Liver (tissue), 9 donors: ENCODE measurements around the gene ZNF839. TPM values are rescaled to one million over a fixed set of nuclear protein-coding genes. Genes with fewer than 3 reads are reported as not detected.
A peak's percentile ranks its signal among the peaks of the same experiment; 100 is the strongest.

ENCODE experiments used
- DNase-seq: peaks from one replicate; pipeline ENCODE4 v3.0.0-alpha.2; 2017; ENCODE audit warnings: low spot score
- H3K27ac ChIP-seq, 2 donors: one replicate each; pipeline ENCODE4 v1.7.0; 2013; ENCODE audit warnings: inconsistent platforms in 2 of 2, low read length in 2 of 2, control low read depth in 1 of 2, low read depth in 1 of 2, mild to moderate bottlenecking in 1 of 2
- H3K27me3 ChIP-seq, 4 donors: one replicate each; pipeline versions ENCODE4 v1.6.1 to v1.7.0; 2013; ENCODE audit warnings: low read length in 3 of 4, inconsistent platforms in 1 of 4, mild to moderate bottlenecking in 1 of 4, moderate library complexity in 1 of 4; ENCODE audit not compliant: control insufficient read depth in 4 of 4, insufficient read depth in 4 of 4
- H3K36me3 ChIP-seq, 4 donors: one replicate each; pipeline versions ENCODE4 v1.6.1 to v1.7.0; 2013; ENCODE audit warnings: low read length in 3 of 4, mild to moderate bottlenecking in 3 of 4, low read depth in 1 of 4, moderate library complexity in 1 of 4; ENCODE audit not compliant: control insufficient read depth in 4 of 4, insufficient read depth in 3 of 4
- H3K4me1 ChIP-seq, 4 donors: one replicate each; pipeline versions ENCODE4 v1.6.1 to v1.7.0; 2013; ENCODE audit warnings: low read length in 3 of 4, mild to moderate bottlenecking in 3 of 4, moderate library complexity in 1 of 4; ENCODE audit not compliant: control insufficient read depth in 4 of 4, insufficient read depth in 4 of 4
- H3K4me3 ChIP-seq, 3 donors: one replicate each; pipeline versions ENCODE4 v1.6.1 to v1.7.0; 2013; ENCODE audit warnings: low read length in 3 of 3, control low read depth in 1 of 3, low read depth in 1 of 3, mild to moderate bottlenecking in 1 of 3
- H3K9ac ChIP-seq, 2 donors: one replicate each; pipeline ENCODE4 v1.7.0; 2013; ENCODE audit warnings: low read length in 2 of 2, mild to moderate bottlenecking in 2 of 2, moderate library complexity in 2 of 2, control low read depth in 1 of 2, low read depth in 1 of 2
- H3K9me3 ChIP-seq, 4 donors: one replicate each; pipeline versions ENCODE4 v1.6.1 to v1.7.0; 2013; ENCODE audit warnings: low read length in 3 of 4; ENCODE audit not compliant: control insufficient read depth in 4 of 4
- HNF4G ChIP-seq: IDR thresholded peaks from 2 replicates; pipeline ENCODE4 v1.6.1; 2016; ENCODE audit warnings: antibody characterized with exemption
- JUND ChIP-seq, 2 donors: IDR thresholded peaks; 2 replicates each; pipeline ENCODE4 v1.6.1; 2016; ENCODE audit warnings: antibody characterized with exemption in 2 of 2
- MAX ChIP-seq: IDR thresholded peaks from 2 replicates; pipeline ENCODE4 v1.6.1; 2016; ENCODE audit warnings: antibody characterized with exemption
- RAD21 ChIP-seq, 2 donors: IDR thresholded peaks; 2 replicates each; pipeline ENCODE4 v1.6.1; 2016; ENCODE audit warnings: antibody characterized with exemption in 2 of 2, mild to moderate bottlenecking in 2 of 2
- RXRA ChIP-seq, 2 donors: IDR thresholded peaks; 2 replicates each; pipeline ENCODE4 v1.6.1; 2017 to 2018; ENCODE audit warnings: antibody characterized with exemption in 2 of 2, mild to moderate bottlenecking in 1 of 2
- TAF1 ChIP-seq: conservative IDR thresholded peaks from 2 replicates; pipeline ENCODE4 v1.6.1; 2016; ENCODE audit warnings: antibody characterized with exemption, mild to moderate bottlenecking
- YY1 ChIP-seq: IDR thresholded peaks from 2 replicates; pipeline ENCODE4 v1.6.1; 2016; ENCODE audit warnings: antibody characterized with exemption, mild to moderate bottlenecking
- WGBS: extraction: QIAGEN DNeasy Blood & Tissue Kit; methylation state at CpG from one replicate; pipeline ENCODE4 v1.1.7; 2013; 5-methylcytosine and 5-hydroxymethylcytosine counted together
- polyA plus RNA-seq, 2 donors: library from polyadenylated mRNA; stranded (reverse) in 1 of 2; unstranded in 1 of 2; fragments of 200-250 nt in 1 of 2; fragments of >200 nt in 1 of 2; fragmentation: Nextera tagmentation in 1 of 2; extraction: Ambion mirVana in 1 of 2; gene quantifications; one replicate each; pipeline versions ENCODE4 v1.2.1 to v1.2.3, GENCODE V29; 2013 to 2015
- total RNA-seq, 2 donors: library from RNA; depleted of rRNA; stranded (reverse); fragments of >200 nt; gene quantifications; one replicate each; pipeline ENCODE4 v1.2.3, GENCODE V29; 2014
- TF ChIP-seq, protein P1 (sequence below): IDR thresholded peaks from 2 replicates; pipeline ENCODE4 v1.6.1; 2016; ENCODE audit warnings: antibody characterized with exemption, mild to moderate bottlenecking
- TF ChIP-seq, protein P2 (sequence below): fragments of 150-350 bp; IDR thresholded peaks from 2 replicates; pipeline ENCODE4 v1.5.1; 2017; ENCODE audit warnings: improper control_type of control experiment, low read depth, low read length; ENCODE audit not compliant: missing input control
- TF ChIP-seq, protein P3 (sequence below): IDR thresholded peaks from 2 replicates; pipeline ENCODE4 v1.6.1; 2016; ENCODE audit warnings: antibody characterized with exemption
- donor health status: healthy.
- donor health status: healthy.
- donor health status: healthy.
- donor health status: healthy.
- donor health status: healthy.

ZNF839 gene
- total and polyA plus RNA-seq, 4 donors, result 3.1 to 5.6 (median 4.3) TPM

GRCh38 chr14:102314242-102315011 is 5.1 kb upstream of the ZNF839 start:
- Histone ChIP-seq H3K4me1 (peaks cover 5 to 38% (median 25%) of the 10 kb centered on the region in 4 donors), H3K27ac (no peak overlapping the region), H3K4me3 (peak overlapping the region; percentile 53 to 61 (median 58)), H3K9ac (peak overlapping the region; percentile 56 to 85), H3K36me3 (no peaks in the 10 kb centered on the region), H3K9me3 (no peaks in the 10 kb centered on the region), H3K27me3 (no peaks in the 10 kb centered on the region)
- DNase-seq, result peak; percentile 89
- 8% methylated on average over 52 of the region's 52 CpGs for WGBS
- peak; percentile 44 for TF ChIP-seq YY1
- TF ChIP-seq MAX, result peak; percentile 59
- peak; percentile 90 to 94 for TF ChIP-seq RAD21 (IDR thresholded peaks at IDR 0.05)
- TF ChIP-seq HNF4G, result no peak
- TF ChIP-seq, protein P1, sequence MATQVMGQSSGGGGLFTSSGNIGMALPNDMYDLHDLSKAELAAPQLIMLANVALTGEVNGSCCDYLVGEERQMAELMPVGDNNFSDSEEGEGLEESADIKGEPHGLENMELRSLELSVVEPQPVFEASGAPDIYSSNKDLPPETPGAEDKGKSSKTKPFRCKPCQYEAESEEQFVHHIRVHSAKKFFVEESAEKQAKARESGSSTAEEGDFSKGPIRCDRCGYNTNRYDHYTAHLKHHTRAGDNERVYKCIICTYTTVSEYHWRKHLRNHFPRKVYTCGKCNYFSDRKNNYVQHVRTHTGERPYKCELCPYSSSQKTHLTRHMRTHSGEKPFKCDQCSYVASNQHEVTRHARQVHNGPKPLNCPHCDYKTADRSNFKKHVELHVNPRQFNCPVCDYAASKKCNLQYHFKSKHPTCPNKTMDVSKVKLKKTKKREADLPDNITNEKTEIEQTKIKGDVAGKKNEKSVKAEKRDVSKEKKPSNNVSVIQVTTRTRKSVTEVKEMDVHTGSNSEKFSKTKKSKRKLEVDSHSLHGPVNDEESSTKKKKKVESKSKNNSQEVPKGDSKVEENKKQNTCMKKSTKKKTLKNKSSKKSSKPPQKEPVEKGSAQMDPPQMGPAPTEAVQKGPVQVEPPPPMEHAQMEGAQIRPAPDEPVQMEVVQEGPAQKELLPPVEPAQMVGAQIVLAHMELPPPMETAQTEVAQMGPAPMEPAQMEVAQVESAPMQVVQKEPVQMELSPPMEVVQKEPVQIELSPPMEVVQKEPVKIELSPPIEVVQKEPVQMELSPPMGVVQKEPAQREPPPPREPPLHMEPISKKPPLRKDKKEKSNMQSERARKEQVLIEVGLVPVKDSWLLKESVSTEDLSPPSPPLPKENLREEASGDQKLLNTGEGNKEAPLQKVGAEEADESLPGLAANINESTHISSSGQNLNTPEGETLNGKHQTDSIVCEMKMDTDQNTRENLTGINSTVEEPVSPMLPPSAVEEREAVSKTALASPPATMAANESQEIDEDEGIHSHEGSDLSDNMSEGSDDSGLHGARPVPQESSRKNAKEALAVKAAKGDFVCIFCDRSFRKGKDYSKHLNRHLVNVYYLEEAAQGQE, result no peak
- TF ChIP-seq, protein P2, sequence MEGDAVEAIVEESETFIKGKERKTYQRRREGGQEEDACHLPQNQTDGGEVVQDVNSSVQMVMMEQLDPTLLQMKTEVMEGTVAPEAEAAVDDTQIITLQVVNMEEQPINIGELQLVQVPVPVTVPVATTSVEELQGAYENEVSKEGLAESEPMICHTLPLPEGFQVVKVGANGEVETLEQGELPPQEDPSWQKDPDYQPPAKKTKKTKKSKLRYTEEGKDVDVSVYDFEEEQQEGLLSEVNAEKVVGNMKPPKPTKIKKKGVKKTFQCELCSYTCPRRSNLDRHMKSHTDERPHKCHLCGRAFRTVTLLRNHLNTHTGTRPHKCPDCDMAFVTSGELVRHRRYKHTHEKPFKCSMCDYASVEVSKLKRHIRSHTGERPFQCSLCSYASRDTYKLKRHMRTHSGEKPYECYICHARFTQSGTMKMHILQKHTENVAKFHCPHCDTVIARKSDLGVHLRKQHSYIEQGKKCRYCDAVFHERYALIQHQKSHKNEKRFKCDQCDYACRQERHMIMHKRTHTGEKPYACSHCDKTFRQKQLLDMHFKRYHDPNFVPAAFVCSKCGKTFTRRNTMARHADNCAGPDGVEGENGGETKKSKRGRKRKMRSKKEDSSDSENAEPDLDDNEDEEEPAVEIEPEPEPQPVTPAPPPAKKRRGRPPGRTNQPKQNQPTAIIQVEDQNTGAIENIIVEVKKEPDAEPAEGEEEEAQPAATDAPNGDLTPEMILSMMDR, result peak; percentile 88

GRCh38 chr14:102315121-102315520 is 4.4 kb upstream of the ZNF839 start:
- H3K9ac ChIP-seq, result no peak overlapping the region
- DNase-seq, result no peak
- H3K27me3 ChIP-seq, result no peaks in the 10 kb centered on the region
- no peak overlapping the region for H3K4me3 ChIP-seq
- H3K9me3 ChIP-seq, result no peaks in the 10 kb centered on the region
- 93% methylated on average over 6 of the region's 6 CpGs for WGBS
- TF ChIP-seq, protein P1, result no peak
- no peak for TF ChIP-seq YY1
- no peak for TF ChIP-seq HNF4G
- TF ChIP-seq JUND (IDR thresholded peaks at IDR 0.05), result no peak
- no peak for TF ChIP-seq RAD21 (IDR thresholded peaks at IDR 0.05)
- TF ChIP-seq TAF1, result no peak
- TF ChIP-seq, protein P3, sequence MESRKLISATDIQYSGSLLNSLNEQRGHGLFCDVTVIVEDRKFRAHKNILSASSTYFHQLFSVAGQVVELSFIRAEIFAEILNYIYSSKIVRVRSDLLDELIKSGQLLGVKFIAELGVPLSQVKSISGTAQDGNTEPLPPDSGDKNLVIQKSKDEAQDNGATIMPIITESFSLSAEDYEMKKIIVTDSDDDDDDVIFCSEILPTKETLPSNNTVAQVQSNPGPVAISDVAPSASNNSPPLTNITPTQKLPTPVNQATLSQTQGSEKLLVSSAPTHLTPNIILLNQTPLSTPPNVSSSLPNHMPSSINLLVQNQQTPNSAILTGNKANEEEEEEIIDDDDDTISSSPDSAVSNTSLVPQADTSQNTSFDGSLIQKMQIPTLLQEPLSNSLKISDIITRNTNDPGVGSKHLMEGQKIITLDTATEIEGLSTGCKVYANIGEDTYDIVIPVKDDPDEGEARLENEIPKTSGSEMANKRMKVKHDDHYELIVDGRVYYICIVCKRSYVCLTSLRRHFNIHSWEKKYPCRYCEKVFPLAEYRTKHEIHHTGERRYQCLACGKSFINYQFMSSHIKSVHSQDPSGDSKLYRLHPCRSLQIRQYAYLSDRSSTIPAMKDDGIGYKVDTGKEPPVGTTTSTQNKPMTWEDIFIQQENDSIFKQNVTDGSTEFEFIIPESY, result no peak
- no peak for TF ChIP-seq RXRA (IDR thresholded peaks at IDR 0.05)
- TF ChIP-seq, protein P2, result no peak
- H3K27ac ChIP-seq, result no peak overlapping the region
- no peaks in the 10 kb centered on the region for H3K36me3 ChIP-seq
- H3K4me1 ChIP-seq, result peaks cover 5 to 40% (median 26%) of the 10 kb centered on the region in 4 donors
